GM18498 (cell line): Measurements from ENCODE around the gene P3H3.

Experiments used
- ATAC-seq: cut with Tn5 transposase; IDR thresholded peaks from one replicate; pipeline ENCODE4 v1.9.1; 2021; ENCODE audit warnings: mild to moderate bottlenecking, moderate library complexity; ENCODE audit not compliant: unreplicated experiment

P3H3 gene

DNA sequence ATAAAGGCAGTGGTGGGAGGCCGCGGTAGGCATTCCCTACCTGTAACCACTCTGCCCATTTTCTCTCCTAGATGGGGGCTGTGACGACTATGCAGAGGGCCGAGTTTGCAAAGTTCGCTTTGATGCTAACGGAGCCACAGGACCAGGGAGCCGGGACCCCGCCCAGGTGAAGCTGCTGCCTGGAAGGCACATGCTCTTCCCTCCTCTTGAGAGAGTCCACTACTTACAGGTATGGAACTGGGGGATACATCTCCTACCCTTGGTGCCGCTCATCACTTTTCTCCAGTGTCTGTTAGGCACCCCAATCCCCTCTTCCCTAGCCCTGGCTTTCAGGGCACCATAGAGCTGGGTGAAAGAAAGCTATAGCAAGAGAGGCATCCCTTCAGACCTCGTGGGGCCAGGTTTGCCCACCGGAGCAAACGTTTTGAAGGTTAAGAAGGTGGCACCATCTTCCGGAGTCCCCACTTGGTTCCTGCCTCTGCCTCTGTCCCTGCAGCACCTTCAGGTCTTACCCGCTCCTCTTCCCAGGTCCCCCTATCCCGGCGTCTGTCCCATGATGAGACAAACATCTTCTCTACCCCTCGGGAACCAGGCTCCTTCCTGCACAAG is 2.0 kb upstream of the P3H3 start:
- no peak for ATAC-seq

- ATAC-seq: no peak
Observed at GRCh38 chr12:6826734-6827436, 1.3 kb upstream of the P3H3 start.

GRCh38 chr12:6827437-6827911 is 733 bp upstream of the P3H3 start:
- no peak for ATAC-seq

DNA sequence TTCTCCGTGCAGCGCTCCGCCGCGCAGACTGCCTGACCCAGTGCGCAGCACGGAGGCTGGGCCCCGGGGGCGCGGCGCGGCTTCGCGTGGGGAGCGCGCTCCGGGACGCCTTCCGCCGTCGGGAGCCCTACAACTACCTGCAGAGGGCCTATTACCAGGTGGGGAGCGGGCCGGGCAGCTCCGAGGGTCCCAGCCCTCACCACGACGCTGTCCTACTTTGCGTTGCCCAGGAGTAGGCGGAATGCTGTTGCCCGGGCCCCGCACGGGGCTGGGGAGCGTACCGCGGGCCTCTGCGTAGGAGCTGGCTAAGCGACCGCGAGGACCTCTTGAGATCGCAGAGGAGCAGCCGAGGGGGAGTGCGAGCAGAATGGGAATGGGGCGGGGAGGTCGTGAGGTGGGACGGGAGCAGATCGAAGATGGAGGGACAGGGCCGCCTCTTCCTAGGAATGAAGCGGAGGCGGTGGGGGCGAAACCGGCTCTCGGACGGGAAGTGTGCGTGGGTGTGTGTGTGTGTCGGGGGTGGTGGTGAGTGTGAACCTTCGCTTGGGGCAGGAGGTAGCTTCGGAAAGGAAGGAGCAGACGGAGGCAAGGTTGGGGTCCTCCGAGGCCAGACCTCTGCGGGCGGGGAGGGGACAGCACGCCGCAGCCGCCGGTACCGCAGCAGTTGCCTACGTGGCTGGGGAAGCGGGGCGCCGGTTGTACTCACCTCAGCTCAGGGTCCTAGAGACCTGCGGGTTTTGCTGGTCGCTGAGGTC is 751 bp downstream of the P3H3 start:
- ATAC-seq: no peak

GRCh38 chr12:6829536-6830220 is 1.5 kb downstream of the P3H3 start:
- ATAC-seq: no peak

GRCh38 chr12:6830286-6830890 is 2.2 kb downstream of the P3H3 start:
- no peak for ATAC-seq

GRCh38 chr12:6830999-6831398 is 2.8 kb downstream of the P3H3 start:
- no peak for ATAC-seq

GRCh38 chr12:6831450-6831995 is 3.3 kb downstream of the P3H3 start:
- ATAC-seq: no peak

GRCh38 chr12:6832125-6832524 is 3.9 kb downstream of the P3H3 start:
- no peak for ATAC-seq

- no peak for ATAC-seq
Observed at GRCh38 chr12:6833189-6833890, 5.1 kb downstream of the P3H3 start.

DNA sequence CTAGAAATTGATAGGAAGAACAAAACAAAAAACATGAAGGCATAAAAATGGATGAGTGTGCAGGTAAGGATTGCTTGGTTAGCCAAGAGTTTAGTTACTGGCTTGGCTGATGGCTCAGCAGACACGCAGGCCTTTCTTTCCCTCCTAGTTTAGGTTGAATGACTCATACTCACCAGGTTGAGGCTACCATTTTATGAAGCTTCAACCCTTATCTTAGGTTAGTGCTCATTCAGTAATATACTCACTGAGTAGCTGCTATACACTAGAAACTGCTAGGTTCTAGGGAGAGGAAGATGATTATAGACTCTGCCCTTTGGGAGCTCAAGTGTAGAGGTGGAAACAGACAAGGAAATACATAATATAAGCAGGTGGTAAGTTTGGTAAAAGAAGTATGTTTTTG is 6.0 kb downstream of the P3H3 start:
- ATAC-seq: no peak

DNA sequence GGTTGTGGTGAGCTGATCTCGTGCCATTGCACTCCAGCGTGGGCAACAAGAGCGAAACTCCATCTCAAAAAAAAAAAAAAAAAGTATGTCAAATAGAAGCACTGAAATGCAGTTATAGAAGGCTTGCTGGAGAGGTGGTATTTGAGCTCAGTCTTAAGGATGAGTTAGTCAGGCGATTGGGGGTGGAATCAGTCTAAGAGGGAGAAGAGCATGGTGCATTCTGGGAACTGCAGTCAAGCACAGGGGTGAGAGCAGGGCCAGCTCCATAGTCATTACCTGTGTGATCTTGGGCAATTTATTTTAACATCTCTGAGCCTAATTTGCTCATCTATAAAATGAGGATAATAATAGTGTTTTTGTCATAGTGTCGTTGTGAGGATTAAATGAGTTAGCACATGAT is 6.7 kb downstream of the P3H3 start:
- no peak for ATAC-seq

- ATAC-seq: no peak
Observed at GRCh38 chr12:6836851-6837250, 8.6 kb downstream of the P3H3 start.

DNA sequence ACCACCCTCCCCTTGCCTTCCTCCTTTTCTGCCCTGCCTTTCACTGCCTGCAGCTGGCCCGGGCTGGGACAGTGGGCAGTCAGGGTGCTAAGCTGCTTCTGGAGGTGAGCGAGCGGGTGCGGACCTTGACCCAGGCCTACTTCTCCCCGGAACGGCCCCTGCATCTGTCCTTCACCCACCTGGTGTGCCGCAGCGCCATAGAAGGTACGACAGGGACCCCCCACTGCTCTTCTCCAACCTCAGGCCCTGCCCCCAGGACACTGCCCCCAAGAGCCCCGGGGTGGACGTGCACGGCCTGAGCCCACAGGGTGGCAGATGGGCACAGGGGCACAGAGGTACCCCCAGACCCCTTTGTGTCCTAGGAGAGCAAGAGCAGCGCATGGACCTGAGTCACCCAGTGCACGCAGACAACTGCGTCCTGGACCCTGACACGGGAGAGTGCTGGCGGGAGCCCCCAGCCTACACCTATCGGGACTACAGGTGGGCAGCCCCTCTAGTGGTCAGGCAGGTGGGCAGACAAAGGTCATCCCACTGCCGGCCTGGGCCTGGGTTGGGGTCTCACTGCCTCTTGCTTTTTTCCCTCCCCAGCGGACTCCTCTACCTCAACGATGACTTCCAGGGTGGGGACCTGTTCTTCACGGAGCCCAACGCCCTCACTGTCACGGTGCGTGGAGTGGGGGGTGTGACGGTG is 9.3 kb downstream of the P3H3 start:
- ATAC-seq: no peak

GRCh38 chr12:6838854-6839253 is 10.6 kb downstream of the P3H3 start:
- ATAC-seq: no peak

GRCh38 chr12:6839482-6840201 is 11.4 kb downstream of the P3H3 start:
- peak; percentile 76 for ATAC-seq

DNA sequence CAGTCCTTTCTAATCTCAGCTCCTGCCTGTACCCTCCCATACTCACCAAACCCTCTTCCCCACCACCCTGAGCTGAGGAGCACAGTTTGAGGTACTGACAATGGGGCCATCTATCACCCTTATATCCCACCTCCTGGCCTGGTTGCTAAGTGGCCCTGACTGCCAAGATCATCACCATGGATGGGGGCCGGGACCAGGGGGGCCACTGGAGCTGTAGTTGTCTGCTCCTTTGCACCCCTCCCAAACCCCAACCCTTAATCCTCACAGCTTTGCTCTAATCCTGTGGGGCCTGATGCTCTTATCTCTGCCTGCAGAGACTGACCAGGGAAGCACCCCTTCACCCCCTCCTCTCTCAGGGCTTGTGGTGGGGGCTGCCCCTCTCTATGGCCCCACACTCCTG is 12.1 kb downstream of the P3H3 start:
- peak; percentile 2 for ATAC-seq

GRCh38 chr12:6840761-6841515 is 12.7 kb downstream of the P3H3 start, which contains the start of gene GNB3:
Gene GNB3 (plus strand): TSS chr12:6840925. CDS start chr12:6841288, 363 bp downstream.
- ATAC-seq: no peak
